Sciatic nerve (tissue), 2 donors: ENCODE results near the gene NCR1. TPM values are rescaled to one million over a fixed set of nuclear protein-coding genes. Genes with fewer than 3 reads are reported as not detected.
"Not testable (repeated sequence)": the region's sequence is repeated elsewhere in the genome, so short reads cannot be mapped to it uniquely, and the experiment has no call there.

Experiments
- ATAC-seq: fragments of 200-7000 bp; cut with Tn5 transposase; one replicate; pipeline ENCODE4 v1.9.1; 2020; ENCODE audit warnings: mild to moderate bottlenecking, moderate library complexity
- DNase-seq: peaks from one replicate; pipeline ENCODE4 v3.0.0-alpha.2; 2020; ENCODE audit warnings: low spot score
- intact Hi-C: fragments of 100-400 bp; cut with DNase I; formaldehyde crosslinking; loops from one replicate; pipeline ENCODE4 v1.14.2; 2022
- total RNA-seq: library from RNA; stranded (reverse); fragmentation: NEBNext Ultra II Directional; extraction: Animal tissue kit (Norgen Biotek cat#: 25700); gene quantifications from one replicate; pipeline ENCODE4 v1.2.1, GENCODE V29; 2021
- donor health status: DM: no; HTN: no; CAD: no.
- donor health status: DM: no; HTN: no; CAD: no.

Gene NCR1
- total RNA-seq, 1 donor from 2014 or later, result 0.45 TPM

DNA sequence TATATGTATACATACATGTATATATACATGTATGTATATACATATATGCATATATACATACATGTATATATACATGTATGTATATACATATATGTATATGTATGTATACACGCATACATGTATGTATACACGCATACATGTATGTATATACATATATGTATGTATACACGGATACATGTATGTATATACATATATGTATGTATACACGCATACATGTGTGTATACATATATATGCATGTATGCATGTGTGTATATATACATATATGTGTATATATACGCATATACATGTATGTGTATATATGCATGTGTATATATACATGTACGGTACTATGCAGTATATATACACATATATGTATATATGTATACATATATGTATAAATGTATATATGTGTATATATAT lies 2.6 kb upstream of the NCR1 start:
- DNase-seq (no peak), ATAC-seq (no peak)
- intact Hi-C loops, result loop anchor here (5.0 kb wide), 1 partner anchor 441 kb away; the partner anchor contains the start of gene LENG9

DNA sequence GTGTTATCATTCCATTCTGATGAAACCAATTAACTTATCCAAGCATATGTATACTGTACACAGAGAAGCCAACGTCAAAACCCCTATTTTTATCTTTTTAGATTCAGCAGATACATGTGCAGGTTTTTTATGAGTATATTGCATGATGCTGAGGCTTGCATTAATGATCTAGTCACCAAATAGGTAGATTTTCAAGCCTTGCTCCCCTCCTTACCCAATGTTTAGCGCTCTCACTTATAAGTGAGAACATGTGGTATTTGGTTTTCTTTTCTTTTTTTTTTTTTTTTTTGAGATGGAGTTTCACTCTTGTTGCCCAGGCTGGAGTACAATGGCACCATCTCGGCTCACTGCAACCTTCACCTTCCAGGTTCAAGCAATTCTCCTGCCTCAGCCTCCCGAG lies 1.7 kb upstream of the NCR1 start:
- intact Hi-C loops, result loop anchor here (5.0 kb wide), 1 partner anchor 442 kb away; the partner anchor contains the start of gene LENG9
- not testable (repeated sequence) for ATAC-seq

DNA sequence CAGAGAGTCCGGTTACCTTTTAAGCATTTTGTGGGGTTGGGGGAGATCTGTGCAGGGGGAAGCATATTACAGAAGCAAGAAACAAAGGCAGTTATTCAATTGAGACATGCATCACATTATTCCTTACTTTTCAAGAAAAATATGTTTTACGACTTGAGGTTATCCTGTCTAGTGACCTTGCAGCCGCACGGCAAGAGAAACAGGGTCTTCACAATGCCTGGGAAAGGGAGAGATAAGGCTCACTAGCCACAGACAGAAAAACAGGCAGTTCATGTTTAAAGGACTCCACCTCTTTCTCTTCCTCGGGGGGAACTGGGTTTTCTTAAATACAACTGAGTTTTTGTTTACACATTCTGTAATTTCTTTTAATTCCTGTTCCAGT lies 536 bp upstream of the NCR1 start:
- ATAC-seq, result no peak
- intact Hi-C loops, result no loop called here

More for the DNA sequence above, 1.7 kb upstream of the NCR1 start:
- DNase-seq, result not testable (repeated sequence)

GRCh38 chr19:54906819-54907218 lies 871 bp downstream of the NCR1 start:
- ATAC-seq (no peak), DNase-seq (no peak)
- intact Hi-C loops, result no loop called here

More for the DNA sequence above, 536 bp upstream of the NCR1 start:
- DNase-seq, result no peak

- ATAC-seq, intact Hi-C loops, DNase-seq: not testable (repeated sequence)
Measured at GRCh38 chr19:54907899-54908298, 2.0 kb downstream of the NCR1 start.

DNA sequence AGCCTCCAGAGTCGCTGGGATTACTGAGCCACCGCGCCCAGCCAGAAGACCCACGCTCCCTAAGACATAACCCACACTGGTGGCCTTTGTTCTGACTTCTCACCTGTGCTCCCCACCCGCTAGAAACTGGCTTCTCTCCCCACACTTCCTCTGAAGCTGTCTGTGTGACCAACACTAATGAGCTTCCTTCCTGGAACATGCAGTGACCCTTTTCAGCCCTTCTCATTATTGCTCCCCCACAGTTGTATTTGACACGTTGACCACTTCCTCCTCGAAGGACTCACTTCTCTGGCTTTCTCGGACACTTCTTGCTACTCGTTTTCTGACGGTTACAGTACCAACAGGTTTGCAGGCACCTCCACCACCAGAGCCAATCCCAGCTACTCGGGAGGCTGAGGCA lies 10.9 kb downstream of the NCR1 start:
- DNase-seq (no peak), ATAC-seq (no peak)
- intact Hi-C loops, result no loop called here

DNA sequence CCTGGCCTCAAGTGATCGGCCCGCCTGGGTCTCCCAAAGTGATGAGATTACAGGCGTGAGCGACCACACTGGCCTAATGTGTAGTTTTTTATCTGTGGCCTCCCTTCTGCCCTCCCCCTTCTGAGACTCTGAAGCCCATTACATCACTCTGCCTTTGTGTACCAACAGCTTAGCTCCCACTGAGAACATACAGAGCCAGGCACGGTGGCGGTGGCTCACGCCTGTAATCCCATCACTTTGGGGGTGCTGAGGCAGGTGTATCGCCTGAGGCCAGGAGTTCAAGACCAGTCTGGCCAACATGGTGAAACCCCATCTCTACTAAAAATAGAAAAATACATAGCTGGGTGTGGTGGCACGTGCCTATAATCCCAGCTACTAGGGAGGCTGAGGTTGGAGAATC lies 12.6 kb downstream of the NCR1 start:
- ATAC-seq (no peak), DNase-seq (no peak)
- intact Hi-C loops, result no loop called here

DNA sequence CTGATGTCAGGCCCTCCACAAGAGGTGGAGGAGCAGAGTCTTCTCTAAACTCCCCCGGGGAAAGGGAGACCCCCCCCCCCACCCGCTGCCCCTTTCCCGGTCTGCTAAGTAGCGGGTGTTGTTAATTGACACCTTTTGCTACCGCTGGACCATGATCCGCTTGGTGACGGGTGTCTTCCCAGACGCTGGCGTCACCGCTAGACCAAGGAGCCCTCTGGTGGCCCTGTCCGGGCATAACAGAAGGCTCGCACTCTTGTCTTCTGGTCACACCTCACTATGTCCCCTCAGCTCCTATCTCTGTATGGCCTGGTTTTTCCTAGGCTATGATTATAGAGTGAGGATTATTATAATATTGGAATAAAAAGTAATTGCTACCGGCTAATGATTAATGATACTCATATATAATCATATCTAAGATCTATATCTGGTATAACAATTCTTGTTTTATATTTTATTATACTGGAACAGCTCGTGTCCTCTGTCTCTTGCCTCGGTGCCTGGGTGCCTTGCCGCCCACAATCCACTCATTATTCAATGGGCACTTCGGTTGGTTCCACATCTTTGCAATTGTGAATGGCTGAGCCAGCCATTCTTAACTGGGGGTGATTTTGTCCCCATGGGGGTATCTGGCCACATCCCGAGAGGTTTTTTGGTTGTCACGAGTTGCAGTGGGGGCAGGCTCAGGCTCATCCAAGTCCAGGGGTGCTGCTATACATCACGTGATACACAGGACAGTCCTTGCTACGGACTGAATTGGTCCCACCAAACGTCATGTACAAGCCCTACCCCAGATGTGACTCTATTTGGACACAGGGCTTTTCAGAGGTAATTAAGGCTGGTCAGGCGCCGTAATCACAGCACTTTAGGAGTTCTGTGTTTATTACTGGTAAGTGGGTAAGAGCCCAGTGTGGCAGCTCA lies 14.0 kb downstream of the NCR1 start:
- intact Hi-C loops, ATAC-seq, DNase-seq: not testable (repeated sequence)

- no peak for DNase-seq
- no peak for ATAC-seq
- intact Hi-C loops, result no loop called here
Measured at GRCh38 chr19:54921082-54921481, 15.1 kb downstream of the NCR1 start.

DNA sequence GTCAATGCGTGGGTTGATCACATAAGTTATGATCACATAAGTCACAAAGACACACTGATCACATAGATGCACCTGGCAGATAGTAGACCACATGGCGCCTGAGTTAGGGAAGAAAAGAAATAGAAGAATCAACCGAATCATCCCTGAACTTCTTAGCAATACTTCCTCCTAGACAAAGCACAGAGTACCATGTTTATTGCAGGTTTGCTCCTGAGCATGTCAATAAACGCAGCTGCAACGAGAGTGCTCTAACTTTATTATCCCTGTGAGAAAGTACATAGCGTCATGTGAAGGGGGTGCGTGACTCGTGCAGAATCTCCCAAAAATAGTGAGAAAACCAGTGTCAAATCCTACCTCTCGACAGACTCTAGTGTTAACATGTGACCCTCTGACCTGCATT lies 17.3 kb downstream of the NCR1 start:
- intact Hi-C loops, result no loop called here
- DNase-seq (no peak), ATAC-seq (no peak)

GRCh38 chr19:54928299-54928698 lies 22.4 kb downstream of the NCR1 start:
- ATAC-seq (no peak), DNase-seq (no peak)
- intact Hi-C loops, result no loop called here

GRCh38 chr19:54937926-54938325 lies 32.0 kb downstream of the NCR1 start:
- DNase-seq (no peak), ATAC-seq (no peak)
- intact Hi-C loops, result no loop called here

DNA sequence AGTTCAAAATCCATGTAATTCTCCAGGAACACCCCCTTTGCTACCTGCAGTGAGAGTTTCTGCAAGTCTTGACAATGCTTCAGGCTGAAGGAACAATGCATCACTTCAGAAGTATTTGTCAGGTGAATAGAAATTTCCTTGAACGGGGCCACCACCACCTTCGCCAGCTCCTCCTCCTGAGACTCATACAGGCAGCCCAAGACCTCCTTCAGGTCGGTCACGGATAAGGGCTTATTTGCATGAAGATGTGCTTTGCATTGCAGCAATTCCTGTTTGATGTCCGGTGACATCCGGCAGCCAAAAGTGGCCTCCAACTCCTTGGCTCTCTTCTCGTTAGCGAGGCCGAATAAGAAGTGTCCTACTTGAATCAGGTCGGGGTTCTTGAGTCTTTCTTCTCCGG lies 33.0 kb downstream of the NCR1 start:
- intact Hi-C loops, result no loop called here
- ATAC-seq, result no peak
- no peak for DNase-seq

DNA sequence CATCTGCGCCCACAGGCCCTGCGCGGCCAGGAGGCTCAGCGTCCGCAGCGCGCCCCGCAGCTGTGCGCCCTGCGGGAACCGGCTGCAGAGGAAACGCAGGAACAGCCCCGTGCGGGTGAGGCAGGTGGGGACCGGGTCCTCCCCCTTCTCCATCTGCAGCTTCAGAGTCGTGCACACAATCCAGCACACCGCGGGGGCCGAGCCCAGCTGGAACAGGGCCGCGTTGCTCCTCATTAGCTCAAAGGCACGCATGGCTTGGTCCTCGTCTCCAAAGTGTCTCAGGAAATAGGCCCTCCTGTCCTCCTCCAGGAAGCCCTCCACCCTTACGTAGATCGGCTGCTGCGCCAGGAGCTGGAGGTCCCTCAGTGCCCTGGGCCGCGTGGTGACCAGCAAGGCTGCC lies 33.6 kb downstream of the NCR1 start:
- ATAC-seq, DNase-seq, intact Hi-C loops: not testable (repeated sequence)

DNA sequence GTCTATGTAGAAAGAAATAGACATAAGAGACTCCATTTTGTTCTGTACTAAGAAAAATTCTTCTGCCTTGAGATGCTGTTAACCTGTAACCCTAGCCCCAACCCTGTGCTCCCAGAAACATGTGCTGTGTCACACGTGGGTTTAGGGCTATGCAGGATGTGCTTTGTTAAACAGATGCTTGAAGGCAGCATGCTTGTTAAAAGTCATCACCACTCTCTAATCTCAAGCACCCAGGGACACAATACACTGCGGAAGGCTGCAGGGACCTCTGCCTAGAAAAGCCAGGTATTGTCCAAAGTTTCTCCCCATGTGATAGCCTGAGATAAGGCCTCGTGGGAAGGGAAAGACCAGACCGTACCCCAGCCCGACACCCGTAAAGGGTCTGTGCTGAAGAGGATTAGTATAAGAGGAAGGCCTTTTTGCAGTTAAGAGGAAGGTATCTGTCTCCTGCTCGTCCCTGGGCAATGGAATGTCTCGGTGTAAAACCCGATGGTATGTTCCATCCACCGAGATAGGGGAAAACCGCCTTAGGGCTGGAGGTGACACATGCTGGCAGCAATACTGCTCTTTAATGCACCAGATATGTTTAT lies 37.9 kb downstream of the NCR1 start:
- intact Hi-C loops, ATAC-seq: not testable (repeated sequence)

DNA sequence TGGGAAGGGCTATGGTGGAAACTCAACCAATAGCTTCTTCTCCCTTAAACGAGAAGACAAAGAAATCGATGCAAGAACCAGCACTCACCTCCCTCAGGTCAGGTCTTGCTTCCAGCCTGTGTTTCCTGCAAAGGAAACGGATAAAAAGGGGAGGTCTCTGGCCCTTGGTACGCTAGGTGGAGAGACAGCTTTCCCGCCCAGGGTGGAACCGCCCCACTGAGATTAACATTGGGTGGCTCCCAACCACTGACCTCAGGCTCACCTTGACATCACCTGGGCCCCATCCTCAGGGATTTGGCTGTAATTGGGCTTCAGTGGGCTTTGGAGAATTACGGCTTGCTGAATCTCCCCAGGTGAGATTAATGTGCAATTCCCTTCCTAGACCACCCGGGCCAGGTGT lies 41.4 kb downstream of the NCR1 start, which contains the start of gene NLRP7:
Gene NLRP7, minus strand, starts transcription at position 150 of the 400 bp plus-strand sequence.
- intact Hi-C loops, result no loop called here
- no peak for DNase-seq
- no peak for ATAC-seq

More for the DNA sequence above, 37.9 kb downstream of the NCR1 start:
- not testable (repeated sequence) for DNase-seq

GRCh38 chr19:54949412-54949811 lies 43.5 kb downstream of the NCR1 start:
- DNase-seq, result no peak
- intact Hi-C loops, result no loop called here

DNA sequence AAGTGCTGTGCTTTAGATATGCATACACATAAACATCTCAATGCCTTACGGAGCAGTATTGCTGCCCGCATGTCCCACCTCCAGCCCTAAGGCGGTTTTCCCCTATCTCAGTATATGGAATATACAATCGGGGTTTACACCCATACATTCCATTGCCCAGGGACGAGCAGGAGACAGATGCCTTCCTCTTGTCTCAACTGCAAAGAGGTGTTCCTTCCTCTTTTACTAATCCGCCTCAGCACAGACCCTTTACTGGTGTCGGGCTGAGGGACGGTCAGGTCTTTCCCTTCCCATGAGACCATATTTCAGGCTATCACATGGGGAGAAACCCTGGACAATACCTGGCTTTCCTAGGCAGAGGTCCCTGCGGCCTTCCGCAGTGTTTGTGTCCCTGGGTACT lies 44.6 kb downstream of the NCR1 start:
- DNase-seq, ATAC-seq, intact Hi-C loops: not testable (repeated sequence)

More at GRCh38 chr19:54949412-54949811, 43.5 kb downstream of the NCR1 start:
- ATAC-seq, result no peak

- no peak for DNase-seq
- intact Hi-C loops, result no loop called here
- no peak for ATAC-seq
Measured at GRCh38 chr19:54952591-54953344, 46.8 kb downstream of the NCR1 start.
